OCI-M1 (cell line): ENCODE results near the gene MGLL.

Source experiments
- DNase-seq: peaks from one replicate; lab custom pipeline; 2025; lab: John Stamatoyannopoulos, UW

The MGLL gene

DNA sequence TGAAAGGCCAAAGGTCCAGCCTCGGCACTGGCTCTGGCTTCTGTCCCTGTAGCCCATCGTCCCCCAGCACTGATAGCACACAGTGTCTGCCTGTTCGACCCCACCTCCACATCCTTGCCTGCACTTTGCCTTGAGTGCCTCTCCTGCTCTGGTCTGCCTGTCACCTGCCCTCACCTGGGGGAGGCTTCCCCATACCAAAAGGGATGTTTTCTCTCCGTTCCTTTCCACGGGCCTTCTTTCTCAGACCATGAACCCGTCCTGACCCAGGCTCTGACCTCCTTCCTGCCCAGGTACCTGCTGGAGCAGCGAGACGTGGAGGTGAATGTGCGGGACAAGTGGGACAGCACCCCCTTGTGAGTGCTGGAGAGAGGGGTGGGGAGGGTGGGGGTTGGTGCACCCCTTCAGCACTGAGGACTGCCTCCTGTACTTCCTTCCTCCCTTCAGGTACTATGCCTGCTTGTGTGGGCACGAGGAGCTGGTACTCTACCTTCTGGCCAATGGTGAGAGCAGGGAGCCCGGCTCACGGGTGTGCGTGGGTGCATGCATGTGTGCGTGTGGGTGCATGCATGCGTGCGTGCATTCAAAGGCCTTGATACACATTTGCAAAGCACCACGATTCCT lies 148.1 kb downstream of the MGLL start:
- no peak for DNase-seq

- peak; percentile 27 for DNase-seq
Observed at GRCh38 chr3:127673191-127674100, 148.9 kb downstream of the MGLL start.

DNA sequence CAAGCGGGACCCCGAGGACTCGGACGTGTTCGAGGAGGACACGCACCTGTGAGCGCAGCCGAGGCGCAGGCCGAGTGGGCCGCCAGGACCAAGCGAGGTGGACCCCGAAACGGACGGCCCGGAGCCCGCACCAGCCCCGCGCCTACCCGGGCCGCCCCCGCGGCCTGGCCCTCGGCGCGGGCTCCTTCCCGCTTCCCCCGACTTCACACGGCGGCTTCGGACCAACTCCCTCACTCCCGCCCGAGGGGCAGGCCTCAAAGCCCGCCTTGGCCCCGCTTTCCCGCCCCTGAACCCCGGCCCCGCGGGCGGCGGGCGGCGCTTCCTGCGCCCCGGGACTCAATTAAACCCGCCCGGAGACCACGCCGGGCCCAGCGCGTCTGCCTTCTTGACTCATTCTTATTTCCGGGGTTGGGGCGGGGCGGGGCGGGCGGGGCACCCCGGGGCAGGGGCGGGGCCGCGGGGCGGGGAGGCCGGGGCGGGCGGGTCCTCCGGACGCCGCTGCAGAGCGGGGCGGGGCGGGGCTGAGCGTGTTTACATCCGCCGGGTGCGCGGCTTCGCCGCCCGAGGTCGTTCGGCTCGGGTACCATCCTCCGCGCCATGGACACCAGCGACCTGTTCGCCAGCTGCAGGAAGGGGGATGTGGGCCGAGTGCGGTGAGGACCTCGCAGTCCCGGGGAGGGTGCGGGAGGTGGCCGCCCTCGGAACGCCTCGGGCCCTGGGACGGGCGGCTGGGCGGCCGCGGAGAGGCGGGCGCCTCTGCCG lies 149.7 kb downstream of the MGLL start, which contains the start of gene ABTB1:
Gene ABTB1, plus strand, starts transcription at position 524 of the 762 bp plus-strand sequence. Its CDS starts 74 bp downstream, at position 598.
- peak; percentile 77 for DNase-seq

DNA sequence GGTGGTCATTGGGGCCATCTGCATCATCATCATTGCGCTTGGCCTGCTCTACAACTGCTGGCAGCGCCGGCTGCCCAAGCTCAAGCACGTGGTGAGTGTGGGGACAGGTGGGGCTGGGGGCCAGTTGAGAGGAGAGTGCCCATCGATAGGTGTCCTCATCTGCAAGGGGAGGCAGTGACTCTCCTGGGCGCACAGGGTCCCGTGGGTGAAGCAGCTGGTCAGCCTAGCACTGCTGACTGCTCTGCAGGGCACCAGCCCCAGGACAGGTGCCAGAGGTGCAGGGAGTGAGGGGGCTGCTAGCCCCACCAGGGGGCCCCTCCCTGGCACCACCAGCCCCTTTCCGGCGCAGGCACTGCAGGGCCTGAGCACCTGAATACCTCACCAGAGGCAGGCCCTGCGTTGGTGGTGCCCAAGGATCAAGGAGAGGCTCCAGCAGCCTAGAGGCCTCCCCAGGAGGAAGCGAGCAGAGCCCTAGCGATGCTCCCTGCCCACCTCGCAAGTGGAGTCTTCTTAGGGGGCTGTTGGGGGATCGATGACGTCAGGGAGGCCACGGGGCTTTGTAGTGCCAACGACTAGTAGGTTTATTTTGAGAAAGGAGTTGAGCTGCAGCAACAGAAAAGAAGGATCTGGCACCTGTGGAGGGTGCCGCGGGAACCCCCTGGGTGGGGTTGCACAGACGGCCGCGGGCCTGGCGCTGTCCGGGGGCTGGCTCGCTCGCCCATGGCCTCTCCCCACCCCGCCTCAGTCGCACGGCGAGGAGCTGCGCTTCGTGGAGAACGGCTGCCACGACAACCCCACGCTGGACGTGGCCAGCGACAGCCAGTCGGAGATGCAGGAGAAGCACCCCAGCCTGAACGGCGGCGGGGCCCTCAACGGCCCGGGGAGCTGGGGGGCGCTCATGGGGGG lies 150.5 kb downstream of the MGLL start:
- no peak for DNase-seq

- no peak for DNase-seq
Observed at GRCh38 chr3:127670761-127671522, 151.4 kb downstream of the MGLL start.

- DNase-seq = no peak
Observed at GRCh38 chr3:127670229-127670559, 152.1 kb downstream of the MGLL start.

- no peak for DNase-seq
Observed at GRCh38 chr3:127669541-127670228, 152.6 kb downstream of the MGLL start.

- no peak for DNase-seq
Observed at GRCh38 chr3:127668906-127669305, 153.4 kb downstream of the MGLL start.

DNA sequence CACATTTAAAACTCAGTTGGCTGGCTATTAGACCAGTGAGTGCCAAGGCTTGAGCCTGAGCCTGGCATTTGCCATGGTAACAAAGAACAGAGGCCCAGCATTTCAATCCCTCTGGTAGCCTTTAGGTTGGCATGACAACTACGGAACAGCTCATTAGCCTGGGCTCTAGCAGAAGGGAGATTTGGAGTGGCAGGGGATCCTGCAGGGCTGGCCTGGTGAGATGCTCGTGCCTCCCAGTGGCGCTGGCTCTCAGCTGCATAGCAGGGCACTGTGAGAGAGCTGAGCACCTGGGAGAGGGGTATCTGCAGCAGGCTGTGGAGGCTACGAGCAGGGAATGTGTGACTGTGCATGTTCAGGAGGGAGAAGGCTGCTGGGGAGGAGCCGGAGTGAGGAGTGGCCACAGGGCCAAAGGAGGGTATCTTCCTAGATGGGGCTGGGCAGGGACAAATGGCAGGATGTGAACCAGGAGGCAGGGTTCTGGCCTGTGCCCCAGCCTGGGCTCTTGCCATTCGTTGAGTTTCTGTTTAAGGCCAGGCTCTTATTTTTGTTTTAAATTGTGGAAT lies 155.1 kb downstream of the MGLL start:
- DNase-seq = no peak

- no peak for DNase-seq
Observed at GRCh38 chr3:127666676-127667075, 155.6 kb downstream of the MGLL start.

GRCh38 chr3:127665586-127665985 lies 156.7 kb downstream of the MGLL start:
- DNase-seq = no peak

GRCh38 chr3:127665165-127665564 lies 157.2 kb downstream of the MGLL start:
- DNase-seq = no peak

DNA sequence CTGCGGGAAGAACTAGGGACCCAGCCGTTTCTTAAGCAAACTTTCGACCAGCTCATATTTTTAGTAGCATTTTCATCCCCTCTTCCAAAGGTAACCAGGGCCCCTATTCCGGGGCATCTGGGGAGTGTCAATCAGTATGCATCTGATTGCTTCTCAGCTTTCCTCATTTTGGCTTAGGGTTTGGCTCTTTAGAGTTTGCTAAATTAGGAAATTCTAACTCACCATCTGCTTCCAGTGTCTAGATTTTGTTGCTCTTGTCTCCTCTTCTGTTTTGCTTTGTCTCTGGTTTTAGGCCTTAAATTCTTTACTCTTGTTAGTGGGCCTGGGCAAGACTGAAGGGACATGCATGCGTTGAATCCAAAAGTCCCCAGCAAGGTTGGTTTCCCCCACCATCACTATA lies 159.2 kb downstream of the MGLL start:
- DNase-seq = no peak

DNA sequence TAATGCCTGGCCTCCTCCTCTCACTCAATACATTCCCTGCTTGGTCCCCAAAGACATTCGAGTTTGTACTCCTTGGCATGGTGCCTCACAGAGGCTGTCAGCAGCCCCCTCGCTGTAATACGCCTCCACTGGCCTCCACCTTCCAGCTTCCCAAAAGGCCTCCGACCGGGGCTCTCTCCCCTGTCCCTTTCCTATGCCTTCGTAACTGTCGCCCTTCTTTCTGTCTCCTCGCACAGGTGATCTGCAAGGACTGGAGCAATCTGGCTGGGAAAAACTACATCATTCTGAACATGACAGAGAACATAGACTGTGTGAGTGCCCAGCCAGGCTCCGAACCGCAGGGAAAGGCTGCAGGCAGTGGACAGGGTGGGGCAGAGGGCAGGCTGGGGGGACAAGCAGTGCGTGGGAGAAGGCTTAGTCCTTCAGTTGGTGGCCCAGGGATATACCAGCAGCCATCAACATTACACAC lies 160.3 kb downstream of the MGLL start:
- no peak for DNase-seq

DNA sequence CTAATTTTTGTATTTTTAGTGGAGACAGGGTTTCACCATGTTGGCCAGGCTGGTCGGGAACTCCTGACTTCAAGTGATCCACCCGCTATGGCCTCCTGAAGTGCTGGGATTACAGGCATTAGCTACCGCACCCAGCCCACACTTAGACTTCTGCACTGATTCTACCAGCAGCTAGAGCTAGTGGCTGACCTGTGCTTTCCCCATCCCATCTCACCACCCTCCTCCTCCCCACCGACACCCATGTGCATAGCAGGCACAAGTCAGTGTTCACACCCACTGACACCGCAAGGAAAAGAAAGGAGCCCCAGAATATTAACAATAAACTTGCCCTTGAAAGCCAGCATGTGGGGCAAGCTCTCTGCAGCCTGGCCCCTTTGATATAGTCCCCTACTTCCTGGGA lies 160.7 kb downstream of the MGLL start:
- DNase-seq = no peak

- no peak for DNase-seq
Observed at GRCh38 chr3:127660621-127661251, 161.6 kb downstream of the MGLL start.

DNA sequence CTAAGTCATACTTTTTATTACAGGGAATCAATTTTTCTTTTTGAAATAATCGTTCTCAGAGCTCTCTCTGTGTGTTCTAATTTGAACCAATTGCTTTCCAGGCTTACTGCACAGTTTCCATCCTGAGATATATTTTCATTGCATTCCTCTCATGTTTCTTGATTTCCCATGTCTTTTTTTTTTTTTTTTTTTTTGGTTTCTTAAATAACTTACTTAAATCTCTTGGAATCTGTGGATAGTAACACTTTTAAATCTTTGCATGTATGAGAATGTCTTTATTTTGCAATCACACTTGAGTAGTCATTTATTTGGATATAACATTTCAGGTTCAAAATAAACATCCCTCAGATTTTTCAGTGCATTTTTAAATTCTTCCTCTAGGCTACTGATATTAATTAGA lies 164.1 kb downstream of the MGLL start:
- no peak for DNase-seq

GRCh38 chr3:127656906-127657305 lies 165.4 kb downstream of the MGLL start:
- no peak for DNase-seq

DNA sequence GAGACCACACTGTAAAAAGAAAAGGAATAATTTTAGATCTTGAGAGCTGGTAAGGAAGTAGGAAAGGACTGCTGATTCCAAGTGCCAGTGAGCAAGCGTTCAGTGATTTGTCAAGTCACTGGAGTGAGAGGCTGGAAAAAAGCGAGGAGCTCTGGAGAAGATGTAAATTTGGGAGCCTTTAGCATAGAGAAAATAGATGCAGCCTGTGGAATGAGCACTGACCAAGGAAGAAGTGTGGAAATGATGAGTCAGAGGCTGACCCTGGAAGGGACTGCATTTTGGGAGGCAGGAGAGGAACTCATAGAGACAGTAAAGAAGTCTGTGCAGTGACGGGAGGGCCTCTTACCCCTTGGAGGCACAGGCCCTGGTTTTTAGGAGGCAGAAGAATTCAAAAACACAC lies 166.7 kb downstream of the MGLL start:
- DNase-seq = no peak
